ENCODE results near the gene SGMS2. TPM values are rescaled to one million over a fixed set of nuclear protein-coding genes. Genes with fewer than 3 reads are reported as not detected.
A peak's percentile ranks its signal among the peaks of the same experiment; 100 is the strongest.

The SGMS2 gene
- total and polyA plus RNA-seq, 2 of the 13 experiments (the other 11 are each of a cell fraction or from before 2014, with no cell fraction given), result 1.2 to 1.7 TPM

- TF ChIP-seq ZFP90 (CRISPR knock-in tag; IDR thresholded peaks at IDR 0.05; ENCODE audit: borderline replicate concordance), result 0 out of 2 replicates have a peak, but pooled peaks have one; percentile 11
- TF ChIP-seq IRF1 (CRISPR knock-in tag; IDR thresholded peaks at IDR 0.05; ENCODE audit: low read depth), result no peak
- TF ChIP-seq HOXA5 (CRISPR knock-in tag; IDR thresholded peaks at IDR 0.05), result no peak
- no peak for TF ChIP-seq NR2F6 (IDR thresholded peaks at IDR 0.05)
- TF ChIP-seq NR2F6 (CRISPR knock-in tag; IDR thresholded peaks at IDR 0.05), result no peak
- TF ChIP-seq ZNF296 (CRISPR knock-in tag; conservative IDR thresholded peaks at IDR 0.05), result no peak
- no peak for TF ChIP-seq ZNF558 (CRISPR knock-in tag; IDR thresholded peaks at IDR 0.05; ENCODE audit: borderline replicate concordance)
- no peak for TF ChIP-seq ZNF850 (CRISPR knock-in tag; conservative IDR thresholded peaks at IDR 0.05)
- TF ChIP-seq, protein P1, sequence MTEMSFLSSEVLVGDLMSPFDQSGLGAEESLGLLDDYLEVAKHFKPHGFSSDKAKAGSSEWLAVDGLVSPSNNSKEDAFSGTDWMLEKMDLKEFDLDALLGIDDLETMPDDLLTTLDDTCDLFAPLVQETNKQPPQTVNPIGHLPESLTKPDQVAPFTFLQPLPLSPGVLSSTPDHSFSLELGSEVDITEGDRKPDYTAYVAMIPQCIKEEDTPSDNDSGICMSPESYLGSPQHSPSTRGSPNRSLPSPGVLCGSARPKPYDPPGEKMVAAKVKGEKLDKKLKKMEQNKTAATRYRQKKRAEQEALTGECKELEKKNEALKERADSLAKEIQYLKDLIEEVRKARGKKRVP (CRISPR knock-in tag; IDR thresholded peaks at IDR 0.05), result no peak
- TF ChIP-seq ZFY (CRISPR knock-in tag; IDR thresholded peaks at IDR 0.05), result peak; percentile 56
- TF ChIP-seq, protein P2, sequence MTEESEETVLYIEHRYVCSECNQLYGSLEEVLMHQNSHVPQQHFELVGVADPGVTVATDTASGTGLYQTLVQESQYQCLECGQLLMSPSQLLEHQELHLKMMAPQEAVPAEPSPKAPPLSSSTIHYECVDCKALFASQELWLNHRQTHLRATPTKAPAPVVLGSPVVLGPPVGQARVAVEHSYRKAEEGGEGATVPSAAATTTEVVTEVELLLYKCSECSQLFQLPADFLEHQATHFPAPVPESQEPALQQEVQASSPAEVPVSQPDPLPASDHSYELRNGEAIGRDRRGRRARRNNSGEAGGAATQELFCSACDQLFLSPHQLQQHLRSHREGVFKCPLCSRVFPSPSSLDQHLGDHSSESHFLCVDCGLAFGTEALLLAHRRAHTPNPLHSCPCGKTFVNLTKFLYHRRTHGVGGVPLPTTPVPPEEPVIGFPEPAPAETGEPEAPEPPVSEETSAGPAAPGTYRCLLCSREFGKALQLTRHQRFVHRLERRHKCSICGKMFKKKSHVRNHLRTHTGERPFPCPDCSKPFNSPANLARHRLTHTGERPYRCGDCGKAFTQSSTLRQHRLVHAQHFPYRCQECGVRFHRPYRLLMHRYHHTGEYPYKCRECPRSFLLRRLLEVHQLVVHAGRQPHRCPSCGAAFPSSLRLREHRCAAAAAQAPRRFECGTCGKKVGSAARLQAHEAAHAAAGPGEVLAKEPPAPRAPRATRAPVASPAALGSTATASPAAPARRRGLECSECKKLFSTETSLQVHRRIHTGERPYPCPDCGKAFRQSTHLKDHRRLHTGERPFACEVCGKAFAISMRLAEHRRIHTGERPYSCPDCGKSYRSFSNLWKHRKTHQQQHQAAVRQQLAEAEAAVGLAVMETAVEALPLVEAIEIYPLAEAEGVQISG (CRISPR knock-in tag; IDR thresholded peaks at IDR 0.05), result peak; percentile 1; the same call in 1 of the 2 replicates
- TF ChIP-seq, protein P3, sequence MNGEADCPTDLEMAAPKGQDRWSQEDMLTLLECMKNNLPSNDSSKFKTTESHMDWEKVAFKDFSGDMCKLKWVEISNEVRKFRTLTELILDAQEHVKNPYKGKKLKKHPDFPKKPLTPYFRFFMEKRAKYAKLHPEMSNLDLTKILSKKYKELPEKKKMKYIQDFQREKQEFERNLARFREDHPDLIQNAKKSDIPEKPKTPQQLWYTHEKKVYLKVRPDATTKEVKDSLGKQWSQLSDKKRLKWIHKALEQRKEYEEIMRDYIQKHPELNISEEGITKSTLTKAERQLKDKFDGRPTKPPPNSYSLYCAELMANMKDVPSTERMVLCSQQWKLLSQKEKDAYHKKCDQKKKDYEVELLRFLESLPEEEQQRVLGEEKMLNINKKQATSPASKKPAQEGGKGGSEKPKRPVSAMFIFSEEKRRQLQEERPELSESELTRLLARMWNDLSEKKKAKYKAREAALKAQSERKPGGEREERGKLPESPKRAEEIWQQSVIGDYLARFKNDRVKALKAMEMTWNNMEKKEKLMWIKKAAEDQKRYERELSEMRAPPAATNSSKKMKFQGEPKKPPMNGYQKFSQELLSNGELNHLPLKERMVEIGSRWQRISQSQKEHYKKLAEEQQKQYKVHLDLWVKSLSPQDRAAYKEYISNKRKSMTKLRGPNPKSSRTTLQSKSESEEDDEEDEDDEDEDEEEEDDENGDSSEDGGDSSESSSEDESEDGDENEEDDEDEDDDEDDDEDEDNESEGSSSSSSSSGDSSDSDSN (CRISPR knock-in tag; IDR thresholded peaks at IDR 0.05), result 0 out of 2 replicates have a peak, but pooled peaks have one; percentile 12
- TF ChIP-seq HOXD1 (CRISPR knock-in tag; IDR thresholded peaks at IDR 0.05), result no peak
- 0 out of 2 replicates have a peak, but pooled peaks have one; percentile 22 for TF ChIP-seq PITX1 (CRISPR knock-in tag; IDR thresholded peaks at IDR 0.05)
- no peak for TF ChIP-seq KAT7 (CRISPR knock-in tag; IDR thresholded peaks at IDR 0.05; ENCODE audit: borderline replicate concordance)
- no peak; the same call in 1 of the 2 replicates for TF ChIP-seq PHF8 (CRISPR knock-in tag; IDR thresholded peaks at IDR 0.05)
- TF ChIP-seq, protein P4, sequence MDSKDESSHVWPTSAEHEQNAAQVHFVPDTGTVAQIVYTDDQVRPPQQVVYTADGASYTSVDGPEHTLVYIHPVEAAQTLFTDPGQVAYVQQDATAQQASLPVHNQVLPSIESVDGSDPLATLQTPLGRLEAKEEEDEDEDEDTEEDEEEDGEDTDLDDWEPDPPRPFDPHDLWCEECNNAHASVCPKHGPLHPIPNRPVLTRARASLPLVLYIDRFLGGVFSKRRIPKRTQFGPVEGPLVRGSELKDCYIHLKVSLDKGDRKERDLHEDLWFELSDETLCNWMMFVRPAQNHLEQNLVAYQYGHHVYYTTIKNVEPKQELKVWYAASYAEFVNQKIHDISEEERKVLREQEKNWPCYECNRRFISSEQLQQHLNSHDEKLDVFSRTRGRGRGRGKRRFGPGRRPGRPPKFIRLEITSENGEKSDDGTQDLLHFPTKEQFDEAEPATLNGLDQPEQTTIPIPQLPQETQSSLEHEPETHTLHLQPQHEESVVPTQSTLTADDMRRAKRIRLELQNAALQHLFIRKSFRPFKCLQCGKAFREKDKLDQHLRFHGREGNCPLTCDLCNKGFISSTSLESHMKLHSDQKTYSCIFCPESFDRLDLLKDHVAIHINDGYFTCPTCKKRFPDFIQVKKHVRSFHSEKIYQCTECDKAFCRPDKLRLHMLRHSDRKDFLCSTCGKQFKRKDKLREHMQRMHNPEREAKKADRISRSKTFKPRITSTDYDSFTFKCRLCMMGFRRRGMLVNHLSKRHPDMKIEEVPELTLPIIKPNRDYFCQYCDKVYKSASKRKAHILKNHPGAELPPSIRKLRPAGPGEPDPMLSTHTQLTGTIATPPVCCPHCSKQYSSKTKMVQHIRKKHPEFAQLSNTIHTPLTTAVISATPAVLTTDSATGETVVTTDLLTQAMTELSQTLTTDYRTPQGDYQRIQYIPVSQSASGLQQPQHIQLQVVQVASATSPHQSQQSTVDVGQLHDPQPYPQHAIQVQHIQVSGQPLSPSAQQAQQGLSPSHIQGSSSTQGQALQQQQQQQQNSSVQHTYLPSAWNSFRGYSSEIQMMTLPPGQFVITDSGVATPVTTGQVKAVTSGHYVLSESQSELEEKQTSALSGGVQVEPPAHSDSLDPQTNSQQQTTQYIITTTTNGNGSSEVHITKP (CRISPR knock-in tag; IDR thresholded peaks at IDR 0.05; ENCODE audit: low read depth), result no peak
- no peak for TF ChIP-seq ATF7 (IDR thresholded peaks at IDR 0.05)
- no peak for TF ChIP-seq ATF7 (CRISPR knock-in tag; IDR thresholded peaks at IDR 0.05)
- TF ChIP-seq ZNF749 (CRISPR knock-in tag; IDR thresholded peaks at IDR 0.05; ENCODE audit: borderline replicate concordance), result no peak
Measured at GRCh38 chr4:107931775-107932321, 107.1 kb downstream of the SGMS2 start (continued).
